Occipital lobe (tissue), 2 donors: ENCODE results near the gene NHSL2. TPM values are rescaled to one million over a fixed set of nuclear protein-coding genes. Genes with fewer than 3 reads are reported as not detected.

ENCODE experiments used
- DNase-seq: peaks from one replicate; lab custom pipeline; 2025; lab: John Stamatoyannopoulos, UW
- total RNA-seq: library from RNA; depleted of rRNA; stranded (reverse); fragments of >200 nt; gene quantifications from one replicate; pipeline ENCODE4 v1.2.3, GENCODE V29; 2014

Gene NHSL2
- total RNA-seq, 1 donor from 2014 or later: 0.78 TPM

GRCh38 chrX:72105436-72105835, 194.8 kb downstream of the NHSL2 start:
- no peak for DNase-seq

- DNase-seq: no peak
Measured at GRCh38 chrX:72107320-72107719, 196.7 kb downstream of the NHSL2 start.

GRCh38 chrX:72107841-72108595, 197.4 kb downstream of the NHSL2 start:
- no peak for DNase-seq

- DNase-seq: no peak
Measured at GRCh38 chrX:72108666-72109065, 198.0 kb downstream of the NHSL2 start.

GRCh38 chrX:72110051-72110875, 199.6 kb downstream of the NHSL2 start:
- DNase-seq: no peak

GRCh38 chrX:72110876-72111708, 200.4 kb downstream of the NHSL2 start:
- no peak for DNase-seq

GRCh38 chrX:72113461-72113860, 202.8 kb downstream of the NHSL2 start:
- DNase-seq: no peak

- DNase-seq: no peak
Measured at GRCh38 chrX:72114306-72114705, 203.7 kb downstream of the NHSL2 start.

- DNase-seq: no peak
Measured at GRCh38 chrX:72114807-72115206, 204.2 kb downstream of the NHSL2 start.

GRCh38 chrX:72115380-72115779, 204.7 kb downstream of the NHSL2 start:
- no peak for DNase-seq

GRCh38 chrX:72117636-72118210, 207.1 kb downstream of the NHSL2 start:
- no peak for DNase-seq

GRCh38 chrX:72120837-72121236, 210.2 kb downstream of the NHSL2 start:
- no peak for DNase-seq

GRCh38 chrX:72121383-72121782, 210.7 kb downstream of the NHSL2 start:
- DNase-seq: peak; percentile 7

- no peak for DNase-seq
Measured at GRCh38 chrX:72122621-72123337, 212.1 kb downstream of the NHSL2 start.

- peak; percentile 17 for DNase-seq
Measured at GRCh38 chrX:72123471-72124185, 213.0 kb downstream of the NHSL2 start.

GRCh38 chrX:72124540-72125201, 214.0 kb downstream of the NHSL2 start:
- no peak for DNase-seq

GRCh38 chrX:72125331-72126047, 214.8 kb downstream of the NHSL2 start:
- no peak for DNase-seq

GRCh38 chrX:72126048-72126415, 215.4 kb downstream of the NHSL2 start:
- DNase-seq: no peak

GRCh38 chrX:72126539-72127140, 216.0 kb downstream of the NHSL2 start:
- DNase-seq: peak; percentile 70
